GM18526 (cell line): Measurements from ENCODE around the gene TPRKB.
A peak's percentile ranks its signal among the peaks of the same experiment; 100 is the strongest.
"Not testable (repeated sequence)": the region's sequence is repeated elsewhere in the genome, so short reads cannot be mapped to it uniquely, and the experiment has no call there.

Experiments used
- POLR2A ChIP-seq: IDR thresholded peaks from 3 replicates; pipeline ENCODE4 v1.6.1; 2011; ENCODE audit not compliant: insufficient read length; ENCODE audit errors: extremely low read depth

TPRKB gene

DNA sequence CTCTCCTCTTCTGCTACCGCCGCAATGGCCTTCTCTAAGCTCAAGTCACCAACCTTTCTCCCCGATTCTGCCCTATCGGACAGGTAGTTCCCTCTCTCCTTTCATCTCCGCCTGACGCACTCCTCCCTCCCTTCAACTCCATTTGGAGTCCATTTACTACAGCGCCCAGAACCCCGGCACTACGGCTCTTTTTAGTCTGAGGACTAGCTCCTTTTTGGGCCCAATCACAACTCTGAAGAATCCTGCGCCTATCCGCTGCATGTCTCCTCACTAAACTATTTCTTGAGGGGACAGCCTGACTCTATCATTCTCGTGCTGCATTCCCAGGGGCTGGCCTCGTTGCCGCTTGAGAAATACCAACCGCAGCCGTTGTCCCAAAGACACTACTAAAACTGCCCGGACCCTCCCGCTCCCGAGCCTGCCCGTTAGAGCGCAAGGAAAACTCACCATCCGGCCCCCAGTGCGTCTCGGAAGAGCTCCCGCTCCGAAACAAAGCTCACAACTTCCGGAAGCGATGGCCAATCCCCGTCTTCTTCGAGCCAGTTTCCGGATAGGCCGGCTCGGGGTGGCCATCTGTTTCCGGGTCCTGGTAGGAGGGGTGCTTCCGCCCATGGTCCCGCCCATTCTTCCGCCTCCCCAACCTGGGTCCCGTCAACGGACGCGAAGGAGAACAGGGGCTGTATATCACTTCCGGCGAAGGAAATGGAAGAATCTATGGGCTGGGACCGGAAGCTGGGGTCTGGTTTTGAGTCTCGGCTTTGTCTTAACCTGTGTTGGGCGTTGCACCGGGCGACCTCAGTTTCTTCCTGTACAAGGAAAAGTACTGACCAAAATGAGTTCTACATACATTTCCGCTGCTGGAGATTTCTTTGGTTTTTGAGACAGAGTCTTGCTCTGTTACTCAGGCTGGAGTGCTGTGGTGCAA lies at the start of gene TPRKB:
TPRKB (minus strand) TSS at position 491 of the 925 bp plus-strand sequence. CDS start 2,776 bp downstream, outside the sequence.
- peak; percentile 81 for TF ChIP-seq POLR2A

DNA sequence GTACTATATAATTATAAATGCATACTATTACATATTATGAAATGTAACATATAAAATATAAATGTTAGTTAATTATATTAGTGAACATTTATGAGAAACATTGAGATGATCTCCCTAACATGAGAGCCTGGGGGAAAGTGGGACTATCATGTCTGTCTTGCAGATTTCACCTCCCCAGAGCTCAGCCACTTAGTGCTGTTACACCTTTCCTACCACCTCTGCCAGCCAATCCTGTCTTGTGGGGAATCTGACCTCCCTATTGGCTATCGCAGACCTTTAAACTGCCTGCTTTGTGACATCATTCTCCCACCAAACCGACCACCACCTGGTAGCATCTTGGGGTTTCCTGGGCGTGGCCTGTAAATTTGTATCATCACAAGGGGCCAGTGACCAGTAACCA lies 46.7 kb upstream of the TPRKB start, which contains the start of gene C2orf78:
C2orf78 (plus strand) TSS at position 301 of the 400 bp plus-strand sequence. CDS start 127 bp downstream, outside the sequence.
- not testable (repeated sequence) for TF ChIP-seq POLR2A

- no peak for TF ChIP-seq POLR2A
These were observed 43.1 kb upstream of the TPRKB start for GRCh38 chr2:73780237-73780582.

DNA sequence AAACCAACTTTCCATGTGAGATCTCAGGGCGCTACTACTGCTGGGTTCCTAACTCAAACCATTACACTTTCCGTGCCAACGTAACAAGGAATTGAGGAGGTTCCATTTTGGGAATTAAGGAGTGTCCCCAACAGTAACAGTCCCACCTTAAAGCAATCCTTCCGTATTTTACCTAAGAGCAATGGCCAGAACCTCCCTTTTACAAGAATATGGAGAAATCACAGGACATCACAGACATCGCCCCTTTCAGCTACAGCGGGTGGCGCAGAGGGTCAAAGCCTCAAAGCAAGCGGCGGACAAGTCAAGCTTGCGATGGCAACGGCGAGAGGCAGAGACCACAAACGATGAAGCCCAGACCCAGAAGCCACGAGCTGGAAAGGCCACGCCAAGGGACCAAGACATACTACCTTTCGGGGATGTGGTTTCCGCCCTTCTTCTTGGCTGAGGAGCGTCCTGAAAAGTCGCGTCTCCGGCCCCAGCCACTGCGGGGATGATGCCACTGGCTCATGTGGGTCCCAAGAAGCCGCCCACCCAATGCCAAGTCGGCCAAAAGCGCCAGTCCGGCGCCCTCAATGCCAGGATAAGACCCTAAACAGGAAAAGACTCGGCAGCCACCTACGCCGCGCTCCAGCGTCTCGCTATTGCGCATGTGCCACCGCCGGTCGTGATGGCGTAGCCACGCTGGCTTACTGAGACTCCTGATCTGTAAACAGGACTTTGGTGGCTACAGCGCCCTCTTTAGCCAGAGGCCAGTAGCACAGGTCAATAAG lies 42.5 kb upstream of the TPRKB start, which contains the start of gene DUSP11:
DUSP11 (minus strand) TSS at position 637 of the 770 bp plus-strand sequence; CDS start at position 508, 129 bp downstream.
- peak; percentile 80 for TF ChIP-seq POLR2A

DNA sequence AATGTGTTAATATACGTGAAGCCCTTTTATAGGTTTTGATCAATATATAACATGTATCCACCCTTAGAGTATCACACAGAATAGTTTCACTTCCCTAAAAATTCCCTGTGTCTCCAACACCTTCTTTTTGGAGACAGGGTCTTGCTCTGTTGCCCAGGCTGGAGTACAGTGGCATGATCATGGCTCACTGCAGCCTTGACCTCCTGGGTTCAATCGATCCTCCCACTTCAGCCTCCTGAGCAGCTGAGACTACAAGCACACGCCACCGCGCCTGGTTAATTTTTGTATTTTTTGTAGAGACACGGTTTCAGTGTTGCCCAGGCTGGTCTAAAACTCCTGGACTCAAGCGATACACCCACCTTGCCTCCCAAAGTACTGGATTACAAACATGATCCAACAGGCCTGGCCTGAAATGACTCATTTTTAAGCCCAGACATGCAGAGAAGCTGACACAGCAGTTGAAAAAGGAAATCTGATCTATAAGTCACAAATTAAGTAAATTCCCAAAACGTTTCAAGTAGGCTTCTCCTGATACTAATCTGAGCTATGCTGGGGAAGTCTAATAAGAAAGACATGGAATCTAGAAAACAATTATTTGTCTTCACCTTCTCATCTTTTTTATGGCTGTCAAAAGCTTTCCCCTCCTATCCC lies 39.8 kb upstream of the TPRKB start:
- no peak for TF ChIP-seq POLR2A

- no peak for TF ChIP-seq POLR2A
These were observed 39.2 kb upstream of the TPRKB start for GRCh38 chr2:73776381-73776780.

DNA sequence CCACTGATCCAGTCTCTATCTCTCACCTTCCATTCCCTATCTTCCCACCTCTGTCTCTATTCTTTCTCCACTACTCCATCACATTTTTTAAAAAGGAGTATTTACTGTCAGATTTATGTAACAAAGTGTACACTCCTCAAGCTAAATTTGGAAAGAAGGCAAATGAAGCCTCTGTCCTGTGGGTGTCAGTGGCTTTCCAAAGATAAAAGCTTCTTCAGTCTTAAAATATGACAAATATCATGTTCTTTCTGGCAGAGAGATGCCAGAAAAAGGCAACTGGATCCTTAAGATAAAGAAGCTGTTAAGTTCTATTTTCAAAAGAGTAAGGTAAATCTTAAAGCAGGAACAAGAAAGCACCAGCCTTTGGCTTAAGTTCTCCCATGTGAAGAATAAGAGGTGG lies 35.7 kb upstream of the TPRKB start:
- no peak for TF ChIP-seq POLR2A

- TF ChIP-seq POLR2A, result no peak
These were observed 33.6 kb upstream of the TPRKB start for GRCh38 chr2:73770725-73771124.

GRCh38 chr2:73766994-73767393 lies 29.8 kb upstream of the TPRKB start:
- TF ChIP-seq POLR2A, result no peak

DNA sequence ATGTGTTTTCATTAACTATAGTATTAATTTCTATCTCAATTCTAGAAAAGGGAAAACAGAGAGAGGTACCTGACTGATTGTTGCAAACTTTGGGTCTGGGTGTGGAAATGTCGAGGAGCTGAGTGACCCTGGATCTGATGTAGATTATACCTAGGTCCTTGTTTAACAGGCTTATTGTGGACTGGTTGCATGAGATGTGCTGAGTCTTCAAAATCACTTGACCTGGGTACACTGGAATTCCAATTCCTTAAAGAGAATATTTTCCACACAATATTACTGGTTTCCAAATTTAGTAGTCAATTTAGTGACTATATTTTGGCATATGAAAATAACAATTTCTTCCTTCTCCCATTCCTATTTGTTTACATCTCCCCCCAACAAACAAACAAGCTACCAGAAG lies 29.2 kb upstream of the TPRKB start:
- no peak for TF ChIP-seq POLR2A

- TF ChIP-seq POLR2A, result no peak
These were observed 27.8 kb upstream of the TPRKB start for GRCh38 chr2:73764945-73765344.

GRCh38 chr2:73762571-73762970 lies 25.4 kb upstream of the TPRKB start:
- no peak for TF ChIP-seq POLR2A

DNA sequence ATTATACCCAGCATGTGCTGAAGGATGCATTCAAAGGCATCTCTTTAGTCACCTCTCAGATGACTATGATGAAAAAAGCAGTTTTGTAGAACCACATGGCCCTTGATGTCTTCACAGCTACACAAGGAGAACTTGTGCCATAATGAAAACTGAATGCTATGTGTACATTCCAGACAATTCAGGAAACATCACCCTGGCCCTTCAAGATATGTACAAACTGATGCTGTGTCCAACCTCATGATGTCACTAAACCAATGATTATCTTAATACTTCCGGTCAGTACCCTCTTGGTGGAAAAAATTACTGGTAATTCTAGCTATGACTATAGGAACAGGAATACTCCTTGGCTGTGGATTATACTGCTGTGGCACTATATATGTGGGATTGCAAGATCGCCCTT lies 22.8 kb upstream of the TPRKB start:
- no peak for TF ChIP-seq POLR2A

- no peak for TF ChIP-seq POLR2A
These were observed 22.2 kb upstream of the TPRKB start for GRCh38 chr2:73759285-73759764.

DNA sequence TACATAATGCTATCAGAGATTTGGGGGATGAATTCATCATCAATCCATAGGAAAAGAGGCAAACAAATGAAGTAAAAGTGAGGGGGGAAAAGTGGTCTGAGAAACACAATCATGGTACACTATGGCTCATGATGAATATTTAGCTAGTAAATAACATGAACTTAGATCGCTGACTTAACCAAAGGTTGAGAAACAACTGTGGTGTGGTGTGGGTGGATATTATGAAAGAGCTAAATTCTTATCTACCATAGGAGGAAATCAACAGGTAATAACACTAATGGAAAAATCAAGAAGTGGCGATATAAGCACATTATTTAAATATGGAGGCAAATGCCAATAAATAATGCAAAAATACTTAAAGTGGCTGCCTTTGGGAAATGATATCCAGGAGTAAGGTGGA lies 12.2 kb upstream of the TPRKB start:
- no peak for TF ChIP-seq POLR2A
